ENCODE measurements around the gene TAF3.
"Not testable (repeated sequence)": the region's sequence is repeated elsewhere in the genome, so short reads cannot be mapped to it uniquely, and the experiment has no call there.

The TAF3 gene

GRCh38 chr10:7818295-7819120 is at the start of gene TAF3:
Gene TAF3, plus strand, starts transcription at chr10:7818505. Its CDS starts 205 bp downstream, at chr10:7818710.
- DNase-seq, result peak; percentile 48 to 78

GRCh38 chr10:7773845-7774801 is 44.2 kb upstream of the TAF3 start:
- DNase-seq, result no peak

- DNase-seq, result no peak
Measured at GRCh38 chr10:7776777-7777176, 41.5 kb upstream of the TAF3 start.

- DNase-seq, result not testable (repeated sequence)
Measured at GRCh38 chr10:7782194-7782593, 36.1 kb upstream of the TAF3 start.

- DNase-seq, result no peak
Measured at GRCh38 chr10:7786430-7786829, 31.9 kb upstream of the TAF3 start.

- DNase-seq, result no peak
Measured at GRCh38 chr10:7787150-7787856, 31.0 kb upstream of the TAF3 start.

- DNase-seq, result peak; percentile 75 to 82
Measured at GRCh38 chr10:7787857-7788638, 30.3 kb upstream of the TAF3 start, which contains the start of the genes ATP5F1C and KIN. Gene ATP5F1C, plus strand, starts transcription at chr10:7788177. Its CDS starts 31 bp downstream, at chr10:7788208. Gene KIN, minus strand, starts transcription at chr10:7787993. Its CDS starts 60 bp downstream, at chr10:7787933.

- no peak for DNase-seq
Measured at GRCh38 chr10:7788639-7789286, 29.5 kb upstream of the TAF3 start.

- no peak for DNase-seq
Measured at GRCh38 chr10:7789390-7789789, 28.9 kb upstream of the TAF3 start.

GRCh38 chr10:7792541-7792940 is 25.8 kb upstream of the TAF3 start:
- DNase-seq, result no peak

GRCh38 chr10:7794251-7795026 is 23.9 kb upstream of the TAF3 start:
- DNase-seq, result no peak

GRCh38 chr10:7795605-7796004 is 22.7 kb upstream of the TAF3 start:
- DNase-seq, result no peak

GRCh38 chr10:7797582-7797981 is 20.7 kb upstream of the TAF3 start:
- no peak for DNase-seq

GRCh38 chr10:7802606-7803005 is 15.7 kb upstream of the TAF3 start:
- DNase-seq, result no peak

GRCh38 chr10:7804216-7804615 is 14.1 kb upstream of the TAF3 start:
- no peak for DNase-seq

GRCh38 chr10:7804741-7805140 is 13.6 kb upstream of the TAF3 start:
- DNase-seq, result no peak

GRCh38 chr10:7808686-7809267 is 9.5 kb upstream of the TAF3 start:
- DNase-seq, result no peak

GRCh38 chr10:7810443-7810842 is 7.9 kb upstream of the TAF3 start:
- no peak for DNase-seq

- DNase-seq, result no peak
Measured at GRCh38 chr10:7811000-7811399, 7.3 kb upstream of the TAF3 start.

GRCh38 chr10:7811743-7812142 is 6.6 kb upstream of the TAF3 start:
- DNase-seq, result not testable (repeated sequence)

All from NCI-H524 (cell line).